Measurements from ENCODE around the gene LHX3. TPM values are rescaled to one million over a fixed set of nuclear protein-coding genes. Genes with fewer than 3 reads are reported as not detected.

LHX3 gene
- total RNA-seq, 1 experiment from 2014 or later, result 0.22 TPM

GRCh38 chr9:136235709-136236455, 31.0 kb upstream of the LHX3 start:
- BruUV-seq (replicated peaks), result no TSS peak
- H3K4me2 ChIP-seq, result no peak overlapping the region
- POLR2A ChIA-PET (ENCODE audit: unreplicated experiment), result no interaction called here
- H2AFZ ChIP-seq, result no peak overlapping the region
- TF ChIP-seq EZH2 (IDR thresholded peaks at IDR 0.05; ENCODE audit: low read depth) (no peak), CTCF (conservative IDR thresholded peaks at IDR 0.05) (no peak)
- H3K36me3 ChIP-seq (ENCODE audit: low read depth), result peaks cover 5% of the 10 kb centered on the region; the same call in 1 of the 2 replicates
- no peaks in the 10 kb centered on the region for H3K4me1 ChIP-seq (replicated peaks; ENCODE audit: insufficient read depth)
- no peaks in the 10 kb centered on the region for H3K9me3 ChIP-seq (ENCODE audit: insufficient read depth, low read depth)
- no peaks in the 10 kb centered on the region for H3K27me3 ChIP-seq (ENCODE audit: insufficient read depth, low read depth)
- H3K27ac ChIP-seq, result no peak overlapping the region
- H3F3A ChIP-seq (ENCODE audit: insufficient read depth, low read depth), result no peaks in the 10 kb centered on the region
- peaks cover 61% of the 10 kb centered on the region for H4K20me1 ChIP-seq (ENCODE audit: insufficient read depth)
- DNase-seq, result no peak
- intact Hi-C loops (cut with micrococcal nuclease; ENCODE audit: unreplicated experiment), result no loop called here
- no peaks in the 10 kb centered on the region for H3K9me2 ChIP-seq (ENCODE audit: insufficient read depth)
- CTCF ChIA-PET, result no interaction called here
- peaks cover 50% of the 10 kb centered on the region for H3K79me2 ChIP-seq (ENCODE audit: low read depth)
- no peak overlapping the region for H3K4me3 ChIP-seq

- Histone ChIP-seq H2AFZ (no peak overlapping the region), H3K9me2 (ENCODE audit: insufficient read depth) (no peaks in the 10 kb centered on the region), H4K20me1 (ENCODE audit: insufficient read depth) (peaks cover 56% of the 10 kb centered on the region), H3K9me3 (ENCODE audit: insufficient read depth, low read depth) (no peaks in the 10 kb centered on the region), H3K4me3 (no peak overlapping the region), H3K27ac (no peak overlapping the region), H3K4me2 (no peak overlapping the region), H3K27me3 (ENCODE audit: insufficient read depth, low read depth) (no peaks in the 10 kb centered on the region), H3F3A (ENCODE audit: insufficient read depth, low read depth) (no peaks in the 10 kb centered on the region; the same call in 1 of the 2 replicates), H3K4me1 (replicated peaks; ENCODE audit: insufficient read depth) (0 out of 2 replicates have a peak, but pooled peaks cover under 1% of the 10 kb centered on the region), H3K79me2 (ENCODE audit: low read depth) (peaks cover 48% of the 10 kb centered on the region), H3K36me3 (ENCODE audit: low read depth) (peaks cover 5% of the 10 kb centered on the region; the same call in 1 of the 2 replicates)
- TF ChIP-seq CTCF (conservative IDR thresholded peaks at IDR 0.05), result no peak
- no peak for TF ChIP-seq EZH2 (IDR thresholded peaks at IDR 0.05; ENCODE audit: low read depth)
- ChIA-PET CTCF (no interaction called here), POLR2A (ENCODE audit: unreplicated experiment) (no interaction called here)
- DNase-seq, result no peak
- intact Hi-C loops (cut with micrococcal nuclease; ENCODE audit: unreplicated experiment), result no loop called here
- no TSS peak for BruUV-seq (replicated peaks)
Observed at GRCh38 chr9:136235171-136235570, 30.2 kb upstream of the LHX3 start.

- Histone ChIP-seq H3K36me3 (ENCODE audit: low read depth) (peaks cover 5% of the 10 kb centered on the region; the same call in 1 of the 2 replicates), H3K9me3 (ENCODE audit: insufficient read depth, low read depth) (no peaks in the 10 kb centered on the region), H3F3A (ENCODE audit: insufficient read depth, low read depth) (peaks cover 6% of the 10 kb centered on the region; the same call in 1 of the 2 replicates), H3K27me3 (ENCODE audit: insufficient read depth, low read depth) (no peaks in the 10 kb centered on the region), H4K20me1 (ENCODE audit: insufficient read depth) (peaks cover 50% of the 10 kb centered on the region), H3K27ac (no peak overlapping the region), H3K79me2 (ENCODE audit: low read depth) (peaks cover 47% of the 10 kb centered on the region), H3K4me3 (no peak overlapping the region), H3K4me1 (replicated peaks; ENCODE audit: insufficient read depth) (peaks cover 6% of the 10 kb centered on the region; the same call in 1 of the 2 replicates), H3K4me2 (no peak overlapping the region), H2AFZ (no peak overlapping the region), H3K9me2 (ENCODE audit: insufficient read depth) (no peaks in the 10 kb centered on the region)
- ChIA-PET CTCF (interaction anchor here (0.6 to 0.7 kb wide), 2 partner anchors 13 to 49 kb away, joined by 3 to 4 read pairs; no protein-coding TSS in a partner anchor), POLR2A (ENCODE audit: unreplicated experiment) (no interaction called here)
- no TSS peak for BruUV-seq (replicated peaks)
- intact Hi-C loops (cut with micrococcal nuclease; ENCODE audit: unreplicated experiment), result no loop called here
- no peak for TF ChIP-seq EZH2 (IDR thresholded peaks at IDR 0.05; ENCODE audit: low read depth)
- no peak for TF ChIP-seq CTCF (conservative IDR thresholded peaks at IDR 0.05)
- no peak for DNase-seq
Observed at GRCh38 chr9:136234597-136234996, 29.7 kb upstream of the LHX3 start.

Data from PC-9 (cell line).